Epithelial cell of proximal tubule (primary cell): ENCODE results near the gene LYRM4. TPM values are rescaled to one million over a fixed set of nuclear protein-coding genes. Genes with fewer than 3 reads are reported as not detected.

Experiments
- DNase-seq: peaks from one replicate; pipeline ENCODE4 v3.0.0-alpha.2; 2011; ENCODE audit warnings: low read depth
- H3K4me3 ChIP-seq: 2 replicates; pipeline ENCODE4 v1.5.1; 2011; ENCODE audit warnings: low read depth, mild to moderate bottlenecking, low read length
- total RNA-seq: library from RNA; depleted of rRNA; stranded (reverse); fragments of >200 nt; gene quantifications from 2 replicates; pipeline ENCODE4 v1.2.3, GENCODE V29; 2015
- TF ChIP-seq, protein P1 (sequence below): conservative IDR thresholded peaks from 2 replicates; pipeline ENCODE4 v1.5.1; 2012; ENCODE audit warnings: low read depth, mild to moderate bottlenecking, low read length

LYRM4 gene
- total RNA-seq, 1 donor from 2014 or later: 17.8 TPM

DNA sequence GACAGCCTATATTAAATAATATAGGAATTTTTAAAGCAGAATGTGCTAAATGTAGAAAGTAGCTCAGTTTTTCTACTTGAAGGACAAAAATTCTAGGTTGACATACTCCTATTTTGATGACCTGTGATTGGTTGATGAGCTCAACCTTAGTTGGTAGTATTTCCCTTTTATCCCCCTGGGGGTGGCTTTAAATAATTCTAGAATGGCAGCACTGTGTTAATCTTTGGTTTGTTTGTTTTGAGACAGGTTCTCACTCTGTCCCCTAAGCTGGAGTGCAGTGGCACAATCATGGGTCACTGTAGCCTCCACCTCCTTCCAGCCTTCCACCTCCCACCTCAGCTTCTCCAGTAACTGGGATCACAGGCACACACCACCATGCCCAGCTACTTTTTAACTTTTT, 29.8 kb upstream of the LYRM4 start:
- TF ChIP-seq, protein P1, sequence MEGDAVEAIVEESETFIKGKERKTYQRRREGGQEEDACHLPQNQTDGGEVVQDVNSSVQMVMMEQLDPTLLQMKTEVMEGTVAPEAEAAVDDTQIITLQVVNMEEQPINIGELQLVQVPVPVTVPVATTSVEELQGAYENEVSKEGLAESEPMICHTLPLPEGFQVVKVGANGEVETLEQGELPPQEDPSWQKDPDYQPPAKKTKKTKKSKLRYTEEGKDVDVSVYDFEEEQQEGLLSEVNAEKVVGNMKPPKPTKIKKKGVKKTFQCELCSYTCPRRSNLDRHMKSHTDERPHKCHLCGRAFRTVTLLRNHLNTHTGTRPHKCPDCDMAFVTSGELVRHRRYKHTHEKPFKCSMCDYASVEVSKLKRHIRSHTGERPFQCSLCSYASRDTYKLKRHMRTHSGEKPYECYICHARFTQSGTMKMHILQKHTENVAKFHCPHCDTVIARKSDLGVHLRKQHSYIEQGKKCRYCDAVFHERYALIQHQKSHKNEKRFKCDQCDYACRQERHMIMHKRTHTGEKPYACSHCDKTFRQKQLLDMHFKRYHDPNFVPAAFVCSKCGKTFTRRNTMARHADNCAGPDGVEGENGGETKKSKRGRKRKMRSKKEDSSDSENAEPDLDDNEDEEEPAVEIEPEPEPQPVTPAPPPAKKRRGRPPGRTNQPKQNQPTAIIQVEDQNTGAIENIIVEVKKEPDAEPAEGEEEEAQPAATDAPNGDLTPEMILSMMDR: no peak
- DNase-seq: no peak

DNA sequence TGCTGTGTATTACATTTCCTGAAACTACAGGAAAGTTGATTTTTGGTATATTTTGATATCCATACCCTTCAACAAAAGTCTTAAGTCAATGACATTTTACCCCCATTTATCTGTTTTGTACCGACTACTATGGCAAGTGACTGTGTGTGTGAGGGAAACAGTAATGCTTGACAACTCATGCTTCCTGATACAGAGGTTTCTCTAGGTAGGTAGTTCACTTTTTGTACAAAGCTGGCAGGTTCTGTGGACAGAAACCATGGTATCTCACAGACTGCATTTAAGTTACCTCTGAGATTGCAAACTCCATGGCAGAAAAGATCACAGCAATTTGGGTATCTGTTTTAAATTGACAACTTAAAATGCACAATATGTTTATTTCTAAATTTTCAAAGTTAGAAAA, 29.3 kb upstream of the LYRM4 start:
- H3K4me3 ChIP-seq: no peak overlapping the region
- DNase-seq: no peak
- TF ChIP-seq, protein P1: no peak

More for the DNA sequence above, 29.8 kb upstream of the LYRM4 start:
- H3K4me3 ChIP-seq: no peak overlapping the region

DNA sequence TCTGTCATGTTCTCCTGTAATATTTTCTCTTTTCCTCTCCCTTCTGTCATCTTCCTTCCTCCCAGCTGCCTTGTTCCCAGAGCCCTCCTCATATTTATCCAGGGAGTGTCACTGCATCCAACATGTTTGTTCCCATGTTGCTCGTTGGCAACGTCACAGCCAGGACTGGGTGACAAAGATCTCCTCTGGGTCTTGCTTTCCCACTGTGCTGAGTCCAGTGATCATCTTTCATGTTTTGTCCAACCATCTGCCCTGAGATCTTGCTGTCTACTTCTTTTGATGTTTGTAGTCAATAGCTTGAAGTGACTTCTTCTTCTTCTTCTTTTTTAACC, 27.2 kb upstream of the LYRM4 start:
- H3K4me3 ChIP-seq: no peak overlapping the region
- TF ChIP-seq, protein P1: no peak
- DNase-seq: no peak

DNA sequence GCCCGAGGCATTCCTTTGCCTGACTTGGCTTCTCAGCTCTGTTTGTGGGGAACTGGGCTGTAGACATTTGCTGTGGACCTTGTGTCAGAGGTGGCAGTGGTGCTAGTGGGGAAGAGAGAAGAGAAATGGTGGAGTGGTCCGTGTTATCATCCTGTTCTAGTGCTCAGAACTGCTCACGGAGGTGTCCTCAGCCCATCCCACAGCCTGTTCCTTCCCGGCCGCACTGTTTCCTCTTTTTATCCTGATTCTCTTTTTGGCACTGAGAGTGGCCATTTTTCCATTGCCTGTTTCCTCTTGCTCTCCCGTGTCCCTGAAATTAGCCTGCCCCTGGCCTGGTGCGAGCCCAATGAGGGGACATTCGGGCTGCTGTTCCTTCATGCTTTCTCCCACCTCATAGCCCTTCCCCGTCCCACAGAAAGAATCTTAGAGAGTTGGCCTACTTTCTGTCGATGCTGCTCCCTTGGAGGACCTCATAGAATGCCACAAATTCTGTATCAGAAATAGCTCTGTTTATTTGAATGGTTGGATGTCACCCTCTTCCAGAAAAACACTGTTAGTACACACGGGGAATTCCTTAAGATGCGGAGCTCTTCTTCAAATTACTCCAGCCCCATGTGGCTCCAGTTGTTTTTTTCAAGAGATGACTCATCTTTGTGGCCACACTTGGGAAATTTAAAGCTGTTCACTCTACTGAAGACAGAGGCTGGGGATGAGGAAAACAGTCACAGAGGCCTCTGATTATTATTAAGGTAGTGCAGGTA, 26.6 kb upstream of the LYRM4 start:
- peak; percentile 65 for DNase-seq
- no peak overlapping the region for H3K4me3 ChIP-seq
- TF ChIP-seq, protein P1: no peak

DNA sequence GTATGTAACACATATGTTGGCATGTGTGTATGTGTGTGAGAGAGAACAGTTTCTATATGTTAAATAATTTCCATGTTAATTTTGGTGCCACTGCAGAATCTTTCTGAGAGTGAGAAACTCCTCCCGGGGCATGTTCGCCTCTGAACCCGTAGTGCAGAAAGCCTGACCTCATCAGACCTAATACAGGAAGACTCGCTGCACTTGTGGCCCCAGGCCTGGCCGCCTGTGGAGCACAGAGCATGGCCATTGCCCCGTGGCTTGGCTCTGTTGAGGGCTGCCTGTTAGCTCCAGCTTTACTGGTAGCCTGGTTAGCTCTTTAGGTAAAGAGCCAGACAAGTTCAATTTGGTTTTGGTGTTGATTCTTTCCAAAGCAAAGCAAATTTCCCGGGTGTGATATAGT, 26.0 kb upstream of the LYRM4 start:
- H3K4me3 ChIP-seq: no peak overlapping the region
- TF ChIP-seq, protein P1: no peak
- DNase-seq: no peak

DNA sequence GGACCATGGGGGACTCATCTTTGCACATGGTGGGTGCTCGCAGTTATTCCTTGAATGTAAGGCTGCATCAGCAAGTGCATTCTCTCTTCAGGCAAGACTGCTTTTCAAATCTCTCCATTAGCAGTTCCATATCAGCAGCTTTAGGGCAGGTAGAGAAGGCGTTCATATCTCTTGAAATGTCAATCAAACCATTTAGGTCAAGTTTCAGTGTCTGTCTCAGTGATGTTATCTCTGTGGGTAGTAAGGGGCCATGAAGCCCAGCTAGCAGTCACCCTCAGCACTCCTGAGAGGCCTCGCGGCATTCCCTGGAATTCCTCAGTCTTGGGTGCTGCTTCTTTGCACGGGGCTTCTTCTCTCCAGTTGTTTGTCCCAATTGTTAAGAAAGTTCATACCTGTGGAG, 24.8 kb upstream of the LYRM4 start:
- TF ChIP-seq, protein P1: no peak
- H3K4me3 ChIP-seq: no peak overlapping the region
- no peak for DNase-seq

DNA sequence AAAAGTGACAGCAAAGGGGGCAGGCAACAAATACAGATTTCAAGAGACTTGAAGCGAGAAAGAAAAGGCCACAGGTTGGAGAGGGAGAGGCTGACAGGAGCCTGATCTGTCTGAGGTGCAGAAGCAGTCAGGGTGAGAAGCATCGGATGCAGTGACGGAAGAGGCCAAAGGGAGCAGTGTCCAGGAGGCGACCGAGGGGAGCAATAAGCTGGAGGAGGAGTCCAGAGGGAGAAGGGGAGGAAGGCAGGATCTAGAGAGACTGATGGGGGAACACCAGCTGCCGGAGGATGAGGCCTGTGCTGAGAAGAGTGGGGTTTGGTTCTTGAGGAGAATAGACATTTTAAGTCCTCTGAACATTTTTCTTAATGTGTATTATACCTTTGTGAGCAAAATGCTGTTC, 24.3 kb upstream of the LYRM4 start:
- DNase-seq: no peak
- no peak overlapping the region for H3K4me3 ChIP-seq
- TF ChIP-seq, protein P1: no peak
